Mesodermal cell (in vitro differentiated cells): ENCODE results near the gene GGT1. TPM values are rescaled to one million over a fixed set of nuclear protein-coding genes. Genes with fewer than 3 reads are reported as not detected.
"Not testable (repeated sequence)": the region's sequence is repeated elsewhere in the genome, so short reads cannot be mapped to it uniquely, and the experiment has no call there.

Source experiments
- H3K27ac ChIP-seq: 2 replicates; pipeline ENCODE4 v1.7.0; 2013; ENCODE audit warnings: mild to moderate bottlenecking, low read depth, low read length, moderate library complexity; ENCODE audit not compliant: severe bottlenecking
- H3K36me3 ChIP-seq: 2 replicates; pipeline ENCODE4 v1.7.1; 2013; ENCODE audit warnings: mild to moderate bottlenecking, low read length, moderate library complexity; ENCODE audit not compliant: control insufficient read depth, insufficient read depth
- H3K4me1 ChIP-seq: one replicate; pipeline ENCODE4 v1.7.1; 2013; ENCODE audit warnings: mild to moderate bottlenecking, low read length; ENCODE audit not compliant: insufficient read depth, control insufficient read depth, poor library complexity, severe bottlenecking
- H3K4me3 ChIP-seq: 2 replicates; pipeline ENCODE4 v1.7.0; 2013; ENCODE audit warnings: low read length, control low read depth, mild to moderate bottlenecking; ENCODE audit not compliant: insufficient read depth, poor library complexity, severe bottlenecking; ENCODE audit errors: extremely low read depth
- H3K9me3 ChIP-seq: 2 replicates; pipeline ENCODE4 v1.7.1; 2013; ENCODE audit warnings: mild to moderate bottlenecking, low read length, moderate library complexity; ENCODE audit not compliant: control insufficient read depth
- WGBS, 2 experiments: methylation state at CpG; one replicate each; pipeline ENCODE4 v1.1.5; 2013; ENCODE audit warnings: missing lambda C conversion rate in 2 of 2; ENCODE audit not compliant: insufficient coverage in 2 of 2; 5-methylcytosine and 5-hydroxymethylcytosine counted together
- polyA plus RNA-seq, 2 experiments: library from polyadenylated mRNA; stranded (reverse); fragments of 50-300 nt; gene quantifications; one replicate each; pipeline ENCODE4 v1.2.3, GENCODE V29; 2013

Gene GGT1
- polyA plus RNA-seq (2013, experiment 1 of 2): 12.3 TPM
- polyA plus RNA-seq (2013, experiment 2 of 2): 14.5 TPM

DNA sequence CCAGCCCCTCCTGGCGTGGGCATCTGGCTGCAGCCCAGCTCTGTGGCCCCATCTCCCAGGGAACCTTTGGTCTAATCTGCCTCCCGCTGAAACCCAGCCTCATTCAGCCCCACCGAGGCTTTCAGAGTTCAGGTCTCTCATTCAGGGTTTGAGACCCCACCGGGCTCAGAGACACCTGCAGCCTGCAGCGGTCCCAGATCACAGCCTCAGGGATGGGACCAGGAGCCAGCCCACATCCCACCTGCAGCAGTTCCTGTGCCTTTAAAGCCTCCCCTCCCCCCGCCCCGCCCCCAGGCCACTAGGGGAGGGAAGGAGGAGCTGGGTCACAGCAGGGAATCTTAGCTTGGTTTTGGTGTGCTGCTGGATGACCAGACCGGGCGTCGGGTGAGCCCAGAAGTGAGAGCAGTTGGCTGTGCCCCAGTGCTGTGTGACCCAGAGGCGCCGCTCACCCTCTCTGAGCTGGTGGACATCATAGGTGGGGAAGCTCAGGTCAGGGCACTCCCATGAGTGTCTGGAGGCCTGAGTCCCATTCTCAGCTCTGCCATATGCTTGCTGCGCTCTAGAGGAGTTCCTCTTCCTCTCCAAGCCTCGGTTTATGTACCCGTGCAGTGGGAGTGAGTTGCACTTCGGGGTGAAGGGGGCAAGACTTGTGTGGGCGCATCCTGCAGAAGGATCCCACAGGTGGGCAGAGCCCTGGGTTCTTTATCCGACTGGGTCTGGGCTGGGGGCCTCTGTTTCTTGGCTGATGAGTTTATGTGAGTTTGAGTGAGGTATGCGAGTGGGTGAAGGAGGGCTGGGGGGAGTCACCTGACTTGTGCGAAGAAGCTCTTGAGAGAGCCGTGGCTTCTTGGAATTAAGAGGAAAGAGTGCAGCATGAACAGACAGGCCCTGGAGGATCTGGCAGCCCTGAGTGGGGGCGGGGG, at the start of gene GGT1:
Gene GGT1 (plus strand): TSS at position 347 of the 923 bp plus-strand sequence. CDS start 7,889 bp downstream, outside the sequence.
- Histone ChIP-seq H3K27ac (peak within 1 kb of the TSS; percentile 64), H3K4me3 (peak within 1 kb of the TSS; percentile 8), H3K4me1 (peaks cover 14% of the 10 kb centered on the region)
- not testable (repeated sequence) for H3K36me3 ChIP-seq, H3K9me3 ChIP-seq
- 50 to 65% methylated on average over 5 to 10 of the region's 22 CpGs for WGBS, 2 experiments

- WGBS, 2 experiments: 86 to 88% methylated on average over 6 to 7 of the region's 12 CpGs
- peaks cover 44% of the 10 kb centered on the region for H3K36me3 ChIP-seq
- H3K4me3 ChIP-seq: peak overlapping the region; percentile 94
- H3K4me1 ChIP-seq: peaks cover 24% of the 10 kb centered on the region
- no peak overlapping the region for H3K27ac ChIP-seq
- H3K9me3 ChIP-seq: no peaks in the 10 kb centered on the region
Measured at GRCh38 chr22:24553597-24554312, 49.2 kb upstream of the GGT1 start.

DNA sequence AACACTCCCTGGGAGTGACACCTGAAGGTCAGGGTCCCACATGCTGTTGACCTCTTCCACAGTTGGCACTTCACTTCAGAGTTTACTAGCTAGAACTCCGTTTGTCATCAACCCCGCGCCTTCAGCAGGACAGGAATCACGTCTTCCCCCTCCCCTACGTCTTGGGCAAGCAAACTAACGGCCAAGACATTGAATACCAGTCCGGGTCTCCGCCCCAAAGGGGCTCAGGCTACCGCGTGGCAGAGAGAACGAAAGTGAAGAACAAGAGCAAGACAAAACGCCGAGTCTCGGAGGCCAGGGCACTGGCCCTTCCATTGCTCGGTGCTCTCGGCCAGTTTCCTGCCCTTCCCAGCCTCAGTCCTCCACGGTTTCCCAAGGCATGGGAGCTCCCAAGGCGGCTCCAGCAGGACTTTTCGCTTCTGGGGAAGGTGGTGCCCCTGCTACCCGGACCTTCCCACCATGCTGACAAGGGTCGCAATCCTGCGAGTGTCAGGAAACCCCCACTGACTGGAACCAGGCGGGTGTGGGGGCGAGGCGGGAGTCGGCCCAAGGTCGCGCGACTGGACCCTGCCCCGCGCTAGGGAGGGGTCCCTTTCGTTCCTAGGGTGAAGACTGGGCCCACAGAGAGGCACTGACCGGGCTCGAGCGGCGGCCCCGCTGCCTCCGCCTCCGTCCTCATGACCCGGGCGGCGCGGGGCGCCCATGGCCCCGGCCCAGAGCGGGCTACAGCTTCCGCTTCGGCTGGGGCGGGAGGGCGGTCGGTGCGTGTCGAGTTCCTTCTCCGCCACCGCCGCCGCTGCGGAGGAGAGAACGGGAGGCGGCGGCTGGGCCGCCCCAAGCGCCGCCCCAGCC, 48.5 kb upstream of the GGT1 start, which contains the start of gene GUCD1:
Gene GUCD1 (minus strand): TSS at position 826 of the 852 bp plus-strand sequence. CDS start 147 bp downstream, at position 679.
- Histone ChIP-seq H3K27ac (peak within 1 kb of the TSS; percentile 91), H3K9me3 (no peaks in the 10 kb centered on the region), H3K4me3 (peak within 1 kb of the TSS; percentile 94), H3K36me3 (peaks cover 48% of the 10 kb centered on the region), H3K4me1 (peaks cover 24% of the 10 kb centered on the region)
- WGBS, 2 experiments: 1% methylated on average over 47 to 55 of the region's 64 CpGs

GRCh38 chr22:24555165-24556039, 47.6 kb upstream of the GGT1 start, which contains the start of gene SNRPD3:
Gene SNRPD3 (plus strand): TSS chr22:24555999. CDS start chr22:24557675, 1,676 bp downstream.
- Histone ChIP-seq H3K9me3 (no peaks in the 10 kb centered on the region), H3K4me3 (peak within 1 kb of the TSS; percentile 94), H3K36me3 (peaks cover 49% of the 10 kb centered on the region), H3K4me1 (peaks cover 24% of the 10 kb centered on the region), H3K27ac (peak within 1 kb of the TSS; percentile 91)
- 0% methylated on average over 44 to 54 of the region's 59 CpGs for WGBS, 2 experiments

DNA sequence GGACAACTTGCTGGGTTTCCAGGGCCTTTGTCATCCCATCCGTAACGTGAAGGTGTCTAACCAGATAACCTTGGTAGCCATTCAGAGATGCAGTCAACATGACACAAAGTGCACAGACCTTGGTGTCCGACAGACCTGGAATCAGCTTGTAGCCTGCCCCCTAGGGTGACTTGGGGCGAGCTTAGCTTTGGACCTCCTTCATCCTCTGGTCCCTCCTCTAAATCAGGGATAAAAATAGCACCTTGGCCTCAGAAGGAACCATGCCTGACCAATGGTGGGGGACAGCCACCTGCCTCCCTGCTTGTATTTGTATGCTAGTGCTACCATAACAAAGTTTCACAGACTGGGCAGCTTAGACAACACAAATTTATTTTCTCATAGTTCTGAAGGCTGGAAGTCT, 43.5 kb upstream of the GGT1 start:
- H3K27ac ChIP-seq: no peak overlapping the region

GRCh38 chr22:24563246-24563645, 39.7 kb upstream of the GGT1 start:
- Histone ChIP-seq H3K4me3 (no peak overlapping the region), H3K4me1 (no peaks in the 10 kb centered on the region), H3K27ac (no peak overlapping the region), H3K9me3 (no peaks in the 10 kb centered on the region), H3K36me3 (peaks cover 88% of the 10 kb centered on the region)
- 83 to 92% methylated on average over 1 to 2 of the region's 2 CpGs for WGBS, 2 experiments

More for the DNA sequence above, 43.5 kb upstream of the GGT1 start:
- peaks cover 70% of the 10 kb centered on the region for H3K36me3 ChIP-seq
- peaks cover 9% of the 10 kb centered on the region for H3K4me1 ChIP-seq
- no peaks in the 10 kb centered on the region for H3K9me3 ChIP-seq
- WGBS, 2 experiments: 97 to 100% methylated on average over 3 to 4 of the region's 4 CpGs
- no peak overlapping the region for H3K4me3 ChIP-seq

- Histone ChIP-seq H3K9me3 (no peaks in the 10 kb centered on the region), H3K27ac (no peak overlapping the region), H3K36me3 (peaks cover 88% of the 10 kb centered on the region), H3K4me1 (no peaks in the 10 kb centered on the region), H3K4me3 (no peak overlapping the region)
- WGBS, 2 experiments: 89 to 94% methylated on average over 2 of the region's 2 CpGs
Measured at GRCh38 chr22:24564376-24565058, 38.5 kb upstream of the GGT1 start.

- H3K4me3 ChIP-seq: no peak overlapping the region
- H3K4me1 ChIP-seq: no peaks in the 10 kb centered on the region
- no peak overlapping the region for H3K27ac ChIP-seq
- H3K9me3 ChIP-seq: no peaks in the 10 kb centered on the region
- 100% methylated on average over 2 of the region's 2 CpGs for WGBS, 2 experiments
- H3K36me3 ChIP-seq: peaks cover 88% of the 10 kb centered on the region
Measured at GRCh38 chr22:24565077-24565476, 37.9 kb upstream of the GGT1 start.

GRCh38 chr22:24566899-24567511, 36.0 kb upstream of the GGT1 start:
- peaks cover 93% of the 10 kb centered on the region for H3K36me3 ChIP-seq
- H3K4me1 ChIP-seq: no peaks in the 10 kb centered on the region
- no peak overlapping the region for H3K4me3 ChIP-seq
- no peak overlapping the region for H3K27ac ChIP-seq
- WGBS, 2 experiments: 90 to 93% methylated on average over 7 of the region's 8 CpGs
- no peaks in the 10 kb centered on the region for H3K9me3 ChIP-seq
